ENCODE data around the gene ABCA5. TPM values are rescaled to one million over a fixed set of nuclear protein-coding genes. Genes with fewer than 3 reads are reported as not detected.

The ABCA5 gene
- total RNA-seq, 1 donor from 2014 or later, result 18.7 TPM

DNA sequence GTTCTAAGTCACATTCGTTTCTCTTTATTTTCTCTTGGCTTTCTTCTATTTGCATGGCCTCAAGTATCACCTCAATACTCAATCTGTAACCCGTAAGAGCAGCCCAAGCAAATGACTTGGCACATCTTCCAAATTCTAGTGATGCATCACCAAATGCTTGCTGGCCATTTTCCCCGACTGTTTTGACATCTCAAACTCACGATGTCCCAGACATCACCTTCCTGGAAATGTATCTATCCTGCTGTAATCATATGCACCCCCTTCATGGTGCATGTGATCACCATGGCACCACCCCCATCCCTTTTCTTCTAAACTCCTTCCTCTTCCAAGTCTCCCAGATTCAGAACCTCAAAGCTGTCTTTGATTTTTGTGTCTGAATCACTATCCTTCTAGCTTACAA is 24.0 kb upstream of the ABCA5 start:
- H3K27me3 Mint-ChIP-seq (ENCODE audit: unreplicated experiment), result peaks cover 2% of the 10 kb centered on the region
- no peaks in the 10 kb centered on the region for H3K36me3 Mint-ChIP-seq (ENCODE audit: low read depth, unreplicated experiment)

DNA sequence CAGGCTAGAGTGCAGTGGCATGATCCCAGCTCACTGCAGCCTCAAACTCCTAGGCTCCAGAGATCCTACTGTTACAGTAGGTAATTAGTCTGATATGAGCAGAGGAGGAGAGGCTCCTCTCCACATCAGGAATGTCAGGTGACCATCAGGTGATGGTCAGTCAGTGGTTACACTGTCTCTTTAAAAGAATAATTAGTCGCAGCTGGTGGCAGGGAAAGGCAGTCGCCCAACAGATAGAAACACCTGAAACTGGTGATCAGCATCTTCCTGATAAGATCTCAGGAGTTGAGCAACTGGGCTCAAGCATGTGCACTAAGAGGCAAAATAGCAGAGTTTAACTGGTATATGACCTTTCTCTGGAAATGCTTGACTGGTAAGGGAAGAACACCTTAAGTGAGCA is 21.5 kb upstream of the ABCA5 start:
- Mint-ChIP-seq H3K27me3 (ENCODE audit: unreplicated experiment) (peaks cover 2% of the 10 kb centered on the region), H3K36me3 (ENCODE audit: low read depth, unreplicated experiment) (no peaks in the 10 kb centered on the region), H3K4me1 (ENCODE audit: unreplicated experiment) (no peaks in the 10 kb centered on the region), H3K9me3 (ENCODE audit: unreplicated experiment) (no peaks in the 10 kb centered on the region), H3K4me3 (ENCODE audit: unreplicated experiment) (no peak overlapping the region), H3K27ac (ENCODE audit: unreplicated experiment) (no peak overlapping the region)
- TF ChIP-seq, protein P1, sequence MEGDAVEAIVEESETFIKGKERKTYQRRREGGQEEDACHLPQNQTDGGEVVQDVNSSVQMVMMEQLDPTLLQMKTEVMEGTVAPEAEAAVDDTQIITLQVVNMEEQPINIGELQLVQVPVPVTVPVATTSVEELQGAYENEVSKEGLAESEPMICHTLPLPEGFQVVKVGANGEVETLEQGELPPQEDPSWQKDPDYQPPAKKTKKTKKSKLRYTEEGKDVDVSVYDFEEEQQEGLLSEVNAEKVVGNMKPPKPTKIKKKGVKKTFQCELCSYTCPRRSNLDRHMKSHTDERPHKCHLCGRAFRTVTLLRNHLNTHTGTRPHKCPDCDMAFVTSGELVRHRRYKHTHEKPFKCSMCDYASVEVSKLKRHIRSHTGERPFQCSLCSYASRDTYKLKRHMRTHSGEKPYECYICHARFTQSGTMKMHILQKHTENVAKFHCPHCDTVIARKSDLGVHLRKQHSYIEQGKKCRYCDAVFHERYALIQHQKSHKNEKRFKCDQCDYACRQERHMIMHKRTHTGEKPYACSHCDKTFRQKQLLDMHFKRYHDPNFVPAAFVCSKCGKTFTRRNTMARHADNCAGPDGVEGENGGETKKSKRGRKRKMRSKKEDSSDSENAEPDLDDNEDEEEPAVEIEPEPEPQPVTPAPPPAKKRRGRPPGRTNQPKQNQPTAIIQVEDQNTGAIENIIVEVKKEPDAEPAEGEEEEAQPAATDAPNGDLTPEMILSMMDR (IDR thresholded peaks at IDR 0.05; ENCODE audit: unreplicated experiment), result no peak
- DNase-seq (ENCODE audit: low spot score), result no peak

More for the DNA sequence above, 24.0 kb upstream of the ABCA5 start:
- H3K9me3 Mint-ChIP-seq (ENCODE audit: unreplicated experiment), result no peaks in the 10 kb centered on the region
- no peak overlapping the region for H3K4me3 Mint-ChIP-seq (ENCODE audit: unreplicated experiment)
- TF ChIP-seq, protein P1 (IDR thresholded peaks at IDR 0.05; ENCODE audit: unreplicated experiment), result no peak
- H3K27ac Mint-ChIP-seq (ENCODE audit: unreplicated experiment), result no peak overlapping the region
- H3K4me1 Mint-ChIP-seq (ENCODE audit: unreplicated experiment), result no peaks in the 10 kb centered on the region
- DNase-seq (ENCODE audit: low spot score), result no peak

- no peak for DNase-seq (ENCODE audit: low spot score)
- Mint-ChIP-seq H3K9me3 (ENCODE audit: unreplicated experiment) (no peaks in the 10 kb centered on the region), H3K4me3 (ENCODE audit: unreplicated experiment) (no peak overlapping the region), H3K27ac (ENCODE audit: unreplicated experiment) (no peak overlapping the region), H3K36me3 (ENCODE audit: low read depth, unreplicated experiment) (no peaks in the 10 kb centered on the region), H3K4me1 (ENCODE audit: unreplicated experiment) (no peaks in the 10 kb centered on the region), H3K27me3 (ENCODE audit: unreplicated experiment) (peaks cover 2% of the 10 kb centered on the region)
- TF ChIP-seq, protein P1 (IDR thresholded peaks at IDR 0.05; ENCODE audit: unreplicated experiment), result no peak
Measured at GRCh38 chr17:69346766-69347165, 19.8 kb upstream of the ABCA5 start.

GRCh38 chr17:69344939-69345338 is 18.0 kb upstream of the ABCA5 start:
- no peaks in the 10 kb centered on the region for H3K36me3 Mint-ChIP-seq (ENCODE audit: low read depth, unreplicated experiment)
- TF ChIP-seq, protein P1 (IDR thresholded peaks at IDR 0.05; ENCODE audit: unreplicated experiment), result no peak
- H3K27me3 Mint-ChIP-seq (ENCODE audit: unreplicated experiment), result peaks cover 2% of the 10 kb centered on the region
- no peaks in the 10 kb centered on the region for H3K9me3 Mint-ChIP-seq (ENCODE audit: unreplicated experiment)
- H3K27ac Mint-ChIP-seq (ENCODE audit: unreplicated experiment), result no peak overlapping the region
- H3K4me1 Mint-ChIP-seq (ENCODE audit: unreplicated experiment), result no peaks in the 10 kb centered on the region
- no peak for DNase-seq (ENCODE audit: low spot score)
- no peak overlapping the region for H3K4me3 Mint-ChIP-seq (ENCODE audit: unreplicated experiment)

GRCh38 chr17:69342896-69343644 is 16.1 kb upstream of the ABCA5 start:
- H3K36me3 Mint-ChIP-seq (ENCODE audit: low read depth, unreplicated experiment), result no peaks in the 10 kb centered on the region
- no peak overlapping the region for H3K4me3 Mint-ChIP-seq (ENCODE audit: unreplicated experiment)

More at GRCh38 chr17:69342896-69343644, 16.1 kb upstream of the ABCA5 start:
- Mint-ChIP-seq H3K27me3 (ENCODE audit: unreplicated experiment) (no peaks in the 10 kb centered on the region), H3K9me3 (ENCODE audit: unreplicated experiment) (no peaks in the 10 kb centered on the region), H3K4me1 (ENCODE audit: unreplicated experiment) (no peaks in the 10 kb centered on the region), H3K27ac (ENCODE audit: unreplicated experiment) (no peak overlapping the region)
- TF ChIP-seq, protein P1 (IDR thresholded peaks at IDR 0.05; ENCODE audit: unreplicated experiment), result no peak
- no peak for DNase-seq (ENCODE audit: low spot score)

Data from endothelial cell (in vitro differentiated cells).